GM21825 (cell line): Measurements from ENCODE around the gene BOD1L1.
"Not testable (repeated sequence)": the region's sequence is repeated elsewhere in the genome, so short reads cannot be mapped to it uniquely, and the experiment has no call there.

Experiments used
- ATAC-seq: cut with Tn5 transposase; IDR thresholded peaks from one replicate; pipeline ENCODE4 v1.9.1; 2021; ENCODE audit warnings: mild to moderate bottlenecking, moderate library complexity; ENCODE audit not compliant: unreplicated experiment

Gene BOD1L1

GRCh38 chr4:13561673-13562072, 65.9 kb downstream of the BOD1L1 start:
- ATAC-seq, result no peak

- not testable (repeated sequence) for ATAC-seq
Observed at GRCh38 chr4:13560111-13560510, 67.4 kb downstream of the BOD1L1 start.

- ATAC-seq, result no peak
Observed at GRCh38 chr4:13559413-13559812, 68.1 kb downstream of the BOD1L1 start.

GRCh38 chr4:13558881-13559280, 68.6 kb downstream of the BOD1L1 start:
- ATAC-seq, result no peak

GRCh38 chr4:13555325-13555724, 72.2 kb downstream of the BOD1L1 start:
- ATAC-seq, result no peak

- ATAC-seq, result no peak
Observed at GRCh38 chr4:13553081-13553480, 74.4 kb downstream of the BOD1L1 start.

GRCh38 chr4:13548984-13549546, 78.5 kb downstream of the BOD1L1 start:
- peak; percentile 82 for ATAC-seq

- ATAC-seq, result no peak
Observed at GRCh38 chr4:13548059-13548983, 79.2 kb downstream of the BOD1L1 start.

GRCh38 chr4:13547485-13548041, 80.0 kb downstream of the BOD1L1 start:
- no peak for ATAC-seq

GRCh38 chr4:13546941-13547484, 80.5 kb downstream of the BOD1L1 start:
- no peak for ATAC-seq

GRCh38 chr4:13546142-13546940, 81.2 kb downstream of the BOD1L1 start:
- ATAC-seq, result no peak

- ATAC-seq, result no peak
Observed at GRCh38 chr4:13545394-13545808, 82.1 kb downstream of the BOD1L1 start.

GRCh38 chr4:13544606-13545393, 82.7 kb downstream of the BOD1L1 start:
- ATAC-seq, result peak; percentile 43

- ATAC-seq, result no peak
Observed at GRCh38 chr4:13543839-13544605, 83.5 kb downstream of the BOD1L1 start, which contains the start of gene NKX3-2. Gene NKX3-2, minus strand, starts transcription at chr4:13544508. Its CDS starts 94 bp downstream, at chr4:13544414.

GRCh38 chr4:13543032-13543838, 84.3 kb downstream of the BOD1L1 start:
- no peak for ATAC-seq

GRCh38 chr4:13542577-13543031, 84.9 kb downstream of the BOD1L1 start:
- ATAC-seq, result no peak

- ATAC-seq, result no peak
Observed at GRCh38 chr4:13541720-13542576, 85.6 kb downstream of the BOD1L1 start.
